Kidney (tissue), 14 donors: ENCODE data around the gene ZNF646. TPM values are rescaled to one million over a fixed set of nuclear protein-coding genes. Genes with fewer than 3 reads are reported as not detected.

ENCODE experiments used
- DNase-seq, 5 donors: peaks; one replicate each; pipeline ENCODE4 v3.0.0-alpha.2; 2013 to 2020
- FAIRE-seq: peaks from 2 replicates; lab custom pipeline; 2012; peaks lifted over from hg19 to GRCh38; lab: Jason Lieb, UNC
- H3K27ac ChIP-seq, 2 donors: one replicate each; pipeline ENCODE4 v1.7.0; 2013; ENCODE audit warnings: low read depth in 2 of 2, low read length in 2 of 2, inconsistent platforms in 1 of 2
- H3K27me3 ChIP-seq: one replicate; pipeline ENCODE4 v1.7.1; 2013; ENCODE audit warnings: low read length, inconsistent platforms; ENCODE audit not compliant: control insufficient read depth, insufficient read depth
- H3K36me3 ChIP-seq, 3 donors: one replicate each; pipeline versions ENCODE4 v1.7.0 to v1.7.1; 2013; ENCODE audit warnings: low read length in 3 of 3, control low read depth in 1 of 3, inconsistent platforms in 1 of 3; ENCODE audit not compliant: insufficient read depth in 3 of 3, control insufficient read depth in 2 of 3
- H3K4me1 ChIP-seq, 3 donors: one replicate each; pipeline versions ENCODE4 v1.7.0 to v1.7.1; 2013; ENCODE audit warnings: low read length in 3 of 3, inconsistent platforms in 1 of 3, low read depth in 1 of 3; ENCODE audit not compliant: control insufficient read depth in 2 of 3, insufficient read depth in 2 of 3
- H3K4me3 ChIP-seq, 3 donors: one replicate each; pipeline versions ENCODE4 v1.7.0 to v1.8.1; 2013; ENCODE audit warnings: low read length in 3 of 3, control low read depth in 1 of 3, inconsistent platforms in 1 of 3
- H3K9ac ChIP-seq, 3 donors: one replicate each; pipeline versions ENCODE4 v1.7.0 to v1.7.1; 2013; ENCODE audit warnings: low read length in 3 of 3, control low read depth in 1 of 3, inconsistent platforms in 1 of 3
- H3K9me3 ChIP-seq, 3 donors: one replicate each; pipeline versions ENCODE4 v1.7.0 to v1.7.1; 2013; ENCODE audit warnings: low read length in 3 of 3, control low read depth in 1 of 3, inconsistent platforms in 1 of 3; ENCODE audit not compliant: control insufficient read depth in 2 of 3, insufficient read depth in 1 of 3
- intact Hi-C: fragments of 100-400 bp; cut with DNase I; formaldehyde crosslinking; loops from one replicate; pipeline ENCODE4 v1.11.1; 2022
- polyA plus RNA-seq: library from polyadenylated mRNA; stranded (reverse); fragments of 350-450 nt; fragmentation: Illumina TruSeq; extraction: RNeasy Lipid Tissue Mini Kit (QIAGEN cat#74804); gene quantifications from one replicate; pipeline ENCODE4 v1.2.3, GENCODE V29; 2014; ENCODE audit warnings: low read depth, low replicate concordance; ENCODE audit not compliant: insufficient read depth
- total RNA-seq: library from RNA; stranded (reverse); fragmentation: NEBNext Ultra II Directional; extraction: Animal tissue kit (Norgen Biotek cat#: 25700); gene quantifications from one replicate; pipeline ENCODE4 v1.2.1, GENCODE V29; 2021
- TF ChIP-seq, protein P1 (sequence below): IDR thresholded peaks from 3 replicates; pipeline ENCODE4 v1.5.1; 2012; ENCODE audit warnings: mild to moderate bottlenecking, moderate library complexity, borderline replicate concordance; ENCODE audit not compliant: insufficient read depth; ENCODE audit errors: extremely low read depth
- donor health status: control.
- donor health status: control.
- donor health status: control.
- donor health status: control.
- donor health status: control.
- donor health status: DM: yes; HTN: yes; CAD: no.
- donor health status: Normal renal cell carcinoma (clear cell type).

Gene ZNF646
- total and polyA plus RNA-seq, 2 donors from 2014 or later = 2.9 to 20.5 TPM

- H3K4me3 ChIP-seq = no peak overlapping the region
- DNase-seq (no peak), FAIRE-seq (no peak)
- H3K4me1 ChIP-seq = peaks cover 0 to 15% (median 4%) of the 10 kb centered on the region in 3 donors
- H3K9ac ChIP-seq = no peak overlapping the region
- no peaks in the 10 kb centered on the region for H3K9me3 ChIP-seq
- no peaks in the 10 kb centered on the region for H3K27me3 ChIP-seq
- intact Hi-C loops = no loop called here
- TF ChIP-seq, protein P1, sequence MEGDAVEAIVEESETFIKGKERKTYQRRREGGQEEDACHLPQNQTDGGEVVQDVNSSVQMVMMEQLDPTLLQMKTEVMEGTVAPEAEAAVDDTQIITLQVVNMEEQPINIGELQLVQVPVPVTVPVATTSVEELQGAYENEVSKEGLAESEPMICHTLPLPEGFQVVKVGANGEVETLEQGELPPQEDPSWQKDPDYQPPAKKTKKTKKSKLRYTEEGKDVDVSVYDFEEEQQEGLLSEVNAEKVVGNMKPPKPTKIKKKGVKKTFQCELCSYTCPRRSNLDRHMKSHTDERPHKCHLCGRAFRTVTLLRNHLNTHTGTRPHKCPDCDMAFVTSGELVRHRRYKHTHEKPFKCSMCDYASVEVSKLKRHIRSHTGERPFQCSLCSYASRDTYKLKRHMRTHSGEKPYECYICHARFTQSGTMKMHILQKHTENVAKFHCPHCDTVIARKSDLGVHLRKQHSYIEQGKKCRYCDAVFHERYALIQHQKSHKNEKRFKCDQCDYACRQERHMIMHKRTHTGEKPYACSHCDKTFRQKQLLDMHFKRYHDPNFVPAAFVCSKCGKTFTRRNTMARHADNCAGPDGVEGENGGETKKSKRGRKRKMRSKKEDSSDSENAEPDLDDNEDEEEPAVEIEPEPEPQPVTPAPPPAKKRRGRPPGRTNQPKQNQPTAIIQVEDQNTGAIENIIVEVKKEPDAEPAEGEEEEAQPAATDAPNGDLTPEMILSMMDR = no peak
- H3K27ac ChIP-seq = no peak overlapping the region
- H3K36me3 ChIP-seq = peaks cover 4 to 25% (median 20%) of the 10 kb centered on the region in 3 donors
Measured at GRCh38 chr16:31077024-31077423, 2.8 kb downstream of the ZNF646 start.

- FAIRE-seq (no peak), DNase-seq (no peak)
- Histone ChIP-seq H3K27me3 (no peaks in the 10 kb centered on the region), H3K9me3 (no peaks in the 10 kb centered on the region), H3K9ac (no peak overlapping the region), H3K36me3 (peaks cover 4 to 25% (median 20%) of the 10 kb centered on the region in 3 donors), H3K4me3 (no peak overlapping the region), H3K27ac (no peak overlapping the region), H3K4me1 (peaks cover 0 to 8% (median 4%) of the 10 kb centered on the region in 3 donors)
- intact Hi-C loops = no loop called here
- TF ChIP-seq, protein P1 = no peak
Measured at GRCh38 chr16:31077592-31078396, 3.6 kb downstream of the ZNF646 start.

DNA sequence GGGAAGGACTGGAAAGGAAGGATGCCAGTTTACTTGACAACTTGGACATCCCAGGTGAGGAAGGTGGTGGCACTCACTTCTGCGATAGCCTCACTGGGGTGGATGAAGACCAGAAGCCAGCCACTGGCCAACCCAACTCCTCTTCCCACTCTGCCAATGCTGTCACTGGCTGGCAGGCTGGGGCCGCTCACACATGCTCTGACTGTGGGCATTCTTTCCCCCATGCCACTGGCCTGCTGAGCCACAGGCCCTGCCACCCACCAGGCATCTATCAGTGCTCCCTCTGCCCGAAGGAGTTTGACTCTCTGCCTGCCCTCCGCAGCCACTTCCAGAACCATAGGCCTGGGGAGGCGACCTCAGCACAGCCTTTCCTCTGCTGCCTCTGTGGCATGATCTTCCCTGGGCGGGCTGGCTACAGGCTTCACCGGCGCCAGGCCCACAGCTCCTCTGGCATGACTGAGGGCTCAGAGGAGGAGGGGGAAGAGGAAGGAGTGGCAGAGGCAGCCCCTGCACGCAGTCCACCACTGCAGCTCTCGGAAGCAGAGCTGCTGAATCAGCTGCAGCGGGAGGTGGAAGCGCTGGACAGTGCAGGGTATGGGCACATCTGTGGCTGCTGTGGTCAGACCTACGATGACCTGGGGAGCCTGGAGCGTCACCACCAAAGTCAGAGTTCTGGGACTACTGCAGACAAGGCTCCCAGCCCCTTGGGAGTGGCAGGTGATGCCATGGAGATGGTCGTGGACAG is 4.5 kb downstream of the ZNF646 start:
- H3K27me3 ChIP-seq = no peaks in the 10 kb centered on the region
- H3K9ac ChIP-seq = no peak overlapping the region
- H3K4me1 ChIP-seq = peaks cover 0 to 8% (median 4%) of the 10 kb centered on the region in 3 donors
- DNase-seq (no peak), FAIRE-seq (no peak)
- no peak overlapping the region for H3K4me3 ChIP-seq
- TF ChIP-seq, protein P1 = no peak
- H3K9me3 ChIP-seq = no peaks in the 10 kb centered on the region
- H3K27ac ChIP-seq = no peak overlapping the region
- intact Hi-C loops = no loop called here
- peaks cover 4 to 25% (median 20%) of the 10 kb centered on the region in 3 donors for H3K36me3 ChIP-seq
